ENCODE measurements around the gene TNFSF11.

TNFSF11 gene

DNA sequence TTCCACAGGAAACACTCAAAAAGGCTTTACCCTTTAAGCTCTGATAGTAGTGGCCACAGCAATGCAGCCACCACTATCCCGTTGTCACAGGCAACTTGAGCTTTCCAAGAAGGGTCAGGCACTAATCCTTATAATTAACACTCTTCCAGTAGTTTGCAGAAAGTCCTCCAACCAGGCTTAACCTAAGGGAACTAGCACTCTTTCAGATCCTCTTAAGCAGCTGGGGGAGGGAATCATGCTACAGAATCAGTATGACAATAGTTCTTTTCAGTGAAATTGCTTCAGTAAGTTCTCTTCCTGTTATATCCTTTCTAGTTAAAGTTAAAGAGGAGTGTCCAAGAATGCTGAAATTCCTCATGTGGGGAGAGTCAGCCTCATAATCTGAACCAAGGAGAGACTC lies 82.2 kb downstream of the TNFSF11 start:
- DNase-seq: no peak

DNA sequence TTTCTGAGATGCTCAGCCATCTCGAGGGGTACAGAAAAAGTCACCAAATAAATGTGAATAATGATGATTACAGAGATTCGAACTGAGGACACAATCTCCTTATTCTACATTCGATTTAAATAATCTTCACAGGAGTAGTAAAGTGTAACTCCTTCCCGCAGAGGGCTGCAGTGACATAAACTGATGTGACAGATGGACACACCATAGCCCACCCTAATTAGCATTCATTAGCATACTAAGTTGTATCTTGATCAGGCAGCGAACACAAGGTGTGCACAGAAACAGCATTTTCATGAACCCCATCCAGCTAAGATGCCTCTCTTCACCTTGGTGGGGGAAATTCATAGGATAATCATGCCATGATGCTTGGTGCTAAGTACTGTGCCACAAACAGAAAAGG lies 83.0 kb downstream of the TNFSF11 start:
- DNase-seq: no peak
